IPS DF 4.7 (cell line): Measurements from ENCODE around the gene EGFL7.
"Not testable (repeated sequence)": the region's sequence is repeated elsewhere in the genome, so short reads cannot be mapped to it uniquely, and the experiment has no call there.

Experiments used
- DNase-seq: peaks from one replicate; pipeline ENCODE4 v3.0.0-alpha.2; 2013; ENCODE audit warnings: low spot score; ENCODE audit errors: extremely low read depth

EGFL7 gene

DNA sequence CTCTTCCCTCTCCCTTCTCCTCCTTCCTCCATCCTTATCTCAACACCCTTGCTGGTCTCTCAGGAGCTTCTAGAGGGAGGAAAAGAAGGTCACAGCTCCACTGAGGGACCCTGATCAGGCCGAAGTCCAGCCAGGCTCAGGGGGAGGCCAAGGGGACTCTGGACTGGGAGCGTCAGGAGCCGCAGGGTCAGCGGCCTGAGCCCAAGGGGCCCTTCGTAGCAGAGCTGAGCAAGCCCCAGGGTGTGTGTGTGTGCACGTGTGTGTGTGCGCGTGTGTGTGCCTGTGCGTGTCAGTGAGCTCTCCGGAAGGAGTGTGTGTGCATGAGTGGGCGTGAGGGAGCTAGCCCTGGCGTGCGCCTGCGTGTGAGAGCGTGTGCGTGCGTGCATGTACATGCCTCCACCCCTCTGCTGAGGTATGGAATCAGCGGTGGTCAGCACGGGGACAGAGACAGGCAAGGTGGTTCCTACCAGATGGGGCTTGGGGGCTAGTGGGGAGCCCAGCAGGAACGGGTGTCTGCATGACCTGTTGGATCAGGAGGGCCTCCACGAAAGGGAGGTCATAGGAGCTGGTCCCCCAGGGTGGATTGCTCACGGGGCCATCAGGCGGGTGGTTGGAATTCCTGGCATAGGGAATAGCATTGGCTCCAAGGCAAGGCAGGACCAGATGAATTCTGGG is 34.6 kb downstream of the EGFL7 start:
- DNase-seq = no peak

DNA sequence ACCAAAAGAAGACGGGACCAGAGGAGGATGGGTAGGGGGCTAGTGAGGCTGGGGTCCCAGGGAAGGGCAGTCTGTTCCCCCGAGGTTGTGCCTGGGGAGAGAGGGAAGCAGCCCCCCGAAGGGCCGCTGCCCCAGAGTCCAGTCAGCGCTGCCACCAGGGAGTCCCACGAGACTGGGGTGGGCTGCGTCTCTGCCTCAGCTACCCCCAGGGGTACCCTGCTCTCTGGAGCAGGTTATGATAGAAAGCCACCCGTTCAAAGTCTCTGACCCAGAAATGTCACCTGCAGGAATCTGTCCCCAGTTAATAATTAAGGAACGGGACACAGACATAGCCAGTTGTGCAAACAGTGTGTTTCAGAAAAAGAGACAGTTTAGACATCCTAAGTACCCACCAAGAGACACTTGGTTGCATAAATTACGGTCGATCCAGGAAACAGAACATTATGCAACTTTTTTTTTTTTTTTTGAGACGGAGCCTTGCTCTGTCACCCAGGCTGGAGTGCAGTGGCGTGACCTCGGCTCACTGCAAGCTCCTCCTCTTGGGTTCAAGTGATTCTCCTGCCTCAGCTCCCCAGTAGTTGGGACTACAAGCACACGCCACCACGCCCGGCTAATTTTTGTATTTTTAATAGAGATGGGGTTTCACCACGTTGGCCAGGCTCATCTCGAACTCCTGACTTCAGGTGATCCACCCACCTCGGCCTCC is 35.3 kb downstream of the EGFL7 start:
- no peak for DNase-seq

DNA sequence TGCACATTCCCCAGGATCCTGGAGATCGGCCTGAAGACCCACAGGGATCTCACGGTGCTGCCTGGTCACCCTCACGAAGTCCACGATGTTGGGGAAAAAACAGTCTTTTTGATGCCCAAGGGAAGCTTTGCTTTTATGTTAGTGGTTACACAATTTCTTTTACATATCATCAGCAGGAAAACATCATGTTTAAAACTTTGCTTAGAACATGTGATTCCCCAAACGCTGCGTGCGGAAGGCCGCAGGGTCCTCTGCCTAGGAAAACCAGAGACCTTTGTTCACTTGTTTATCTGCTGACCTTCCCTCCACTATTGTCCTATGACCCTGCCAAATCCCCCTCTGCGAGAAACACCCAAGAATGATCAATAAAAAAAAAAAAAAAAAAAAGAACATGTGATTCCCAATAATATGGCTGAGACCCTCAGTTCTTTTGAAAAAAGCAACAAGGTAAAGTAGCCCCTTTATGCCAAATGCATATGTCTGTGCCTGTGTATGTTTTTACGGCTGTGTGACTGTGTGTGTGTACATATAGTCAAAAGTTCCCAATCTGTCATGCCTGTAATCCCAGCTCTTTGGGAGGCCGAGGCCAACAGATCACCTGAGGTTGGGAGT is 36.0 kb downstream of the EGFL7 start:
- no peak for DNase-seq

DNA sequence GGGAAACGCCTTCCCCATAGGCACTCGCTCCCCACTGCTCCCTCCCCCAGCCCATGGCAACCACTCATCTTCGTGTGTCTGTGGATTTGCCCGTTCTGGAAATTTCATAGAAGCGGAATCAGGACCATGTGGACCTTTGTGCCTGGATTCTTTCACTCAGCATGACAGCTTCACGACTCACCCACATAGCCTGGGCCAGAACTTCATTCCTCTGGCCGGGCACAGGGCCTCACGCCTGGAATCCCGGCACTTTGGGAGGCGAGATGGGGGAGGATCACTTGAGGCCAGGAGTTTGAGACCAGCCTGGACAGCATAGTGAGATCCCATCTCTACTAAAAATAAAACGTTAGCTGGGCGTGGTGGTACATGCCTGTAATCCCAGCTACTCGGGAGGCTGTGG is 37.6 kb downstream of the EGFL7 start:
- no peak for DNase-seq

DNA sequence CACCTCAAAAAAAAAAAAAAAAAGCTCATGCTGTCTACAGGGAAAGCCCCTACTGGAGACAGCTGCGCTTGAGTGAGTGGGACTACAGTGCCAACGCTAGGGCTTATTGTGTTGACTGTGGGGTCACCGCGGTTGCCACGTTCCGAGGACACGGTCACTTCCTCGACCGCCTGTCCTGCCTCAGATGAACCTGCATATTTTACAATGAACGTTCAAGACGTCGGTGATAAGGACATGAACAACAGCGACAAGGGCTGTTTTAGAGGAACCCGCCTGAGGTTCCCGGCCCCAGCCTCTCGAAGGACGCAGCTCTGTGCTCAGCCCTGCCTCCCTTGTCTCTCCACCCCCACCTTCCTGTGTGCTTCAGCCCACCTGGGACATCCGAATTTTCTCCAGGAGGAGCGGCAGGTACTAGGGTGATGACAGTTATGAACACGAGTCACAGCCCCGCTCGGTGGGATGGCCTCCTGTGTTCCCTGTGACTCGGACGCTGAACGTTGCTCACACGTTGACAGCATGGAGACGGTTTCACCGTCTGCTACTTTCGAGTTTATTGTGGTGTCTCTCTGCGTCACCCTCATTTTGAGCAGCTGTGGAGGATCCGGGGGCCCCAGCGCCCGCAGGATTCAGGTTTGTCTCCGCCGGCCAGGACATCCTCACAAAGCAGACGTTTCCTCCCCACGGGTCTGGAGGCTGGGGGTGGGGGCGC is 38.4 kb downstream of the EGFL7 start:
- no peak for DNase-seq

DNA sequence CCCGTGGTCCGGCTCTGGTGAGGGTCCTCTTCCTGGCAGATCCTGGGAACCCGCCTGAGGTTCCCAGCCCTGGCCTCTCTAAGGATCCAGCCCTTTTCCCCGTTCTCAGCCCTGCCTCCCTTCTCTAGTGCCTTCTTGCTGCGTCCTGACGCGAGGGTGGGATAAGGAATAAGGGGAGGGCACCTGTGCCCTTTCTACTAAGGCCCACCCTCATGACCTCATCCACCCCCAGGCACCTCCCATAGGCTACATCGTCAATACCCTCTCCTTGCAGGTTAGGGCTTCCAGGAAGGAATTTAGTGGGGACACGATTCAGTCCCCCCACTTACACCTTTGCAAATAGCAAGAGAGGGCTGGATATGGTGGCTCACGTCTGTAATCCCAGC is 38.9 kb downstream of the EGFL7 start:
- DNase-seq = no peak

DNA sequence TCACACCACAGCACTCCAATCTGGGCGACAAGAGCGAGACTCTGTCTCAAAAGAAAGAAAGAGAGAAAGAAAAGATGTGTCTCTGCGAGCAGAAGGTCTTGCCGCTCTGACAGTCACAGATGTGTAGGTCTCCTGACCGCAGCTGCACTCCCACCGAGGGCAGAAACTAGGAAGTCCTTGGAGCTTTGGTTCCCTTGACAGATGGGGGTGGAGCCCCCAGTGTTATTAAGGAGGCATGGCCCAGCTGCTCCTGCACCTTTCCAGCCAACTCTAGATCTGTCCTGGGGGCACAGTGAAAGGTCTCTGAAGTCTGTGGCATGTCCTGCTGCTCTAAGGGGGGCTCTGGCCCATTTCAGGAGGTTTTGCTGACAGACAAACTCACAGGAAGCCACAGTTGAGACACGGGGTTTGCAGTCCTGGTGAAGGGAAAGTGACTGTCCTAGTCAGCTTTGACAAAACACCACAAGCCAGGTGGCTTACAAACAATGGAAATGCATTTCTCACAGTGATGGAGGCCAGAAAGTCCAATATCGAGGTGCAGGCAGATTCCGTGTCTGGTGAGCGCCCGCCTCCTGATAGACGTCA is 40.7 kb downstream of the EGFL7 start:
- no peak for DNase-seq

DNA sequence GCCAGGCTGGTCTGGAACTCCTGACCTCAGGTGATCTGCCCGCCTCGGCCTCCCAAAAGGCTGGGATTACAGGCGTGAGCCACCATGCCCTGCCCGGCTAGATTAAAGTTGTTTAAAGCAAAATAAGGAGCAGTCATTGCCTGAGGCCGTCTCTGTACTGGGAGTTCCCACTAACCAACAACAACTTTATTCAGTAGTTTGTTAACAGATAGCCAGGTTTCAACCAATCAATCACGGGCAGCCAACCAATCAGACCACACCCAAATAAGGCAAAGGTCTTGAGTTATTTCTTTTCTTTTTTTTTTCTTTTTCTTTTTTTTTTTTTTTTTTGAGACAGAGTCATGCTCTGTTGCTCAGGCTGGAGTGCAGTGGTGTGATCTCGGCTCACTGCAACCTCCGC is 42.0 kb downstream of the EGFL7 start:
- DNase-seq = not testable (repeated sequence)

DNA sequence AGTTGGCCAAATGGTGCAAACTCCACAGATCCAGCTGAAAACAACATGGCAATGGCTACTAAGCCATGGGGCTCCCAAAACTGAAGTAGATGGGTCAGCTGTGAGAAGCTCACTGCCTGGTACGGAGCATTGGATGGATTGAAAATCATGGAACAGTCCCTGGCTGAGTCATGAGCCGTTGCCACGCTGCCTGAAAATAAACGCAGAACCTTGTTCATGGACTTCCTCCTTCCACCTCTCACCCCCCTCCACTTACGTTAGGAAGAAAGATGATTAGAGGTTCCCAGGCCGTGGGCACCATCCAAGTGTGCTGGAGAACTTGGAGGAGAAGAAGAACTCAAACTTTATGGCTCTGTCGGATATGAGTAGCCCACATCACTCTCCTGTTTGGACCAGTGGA is 42.8 kb downstream of the EGFL7 start:
- no peak for DNase-seq

DNA sequence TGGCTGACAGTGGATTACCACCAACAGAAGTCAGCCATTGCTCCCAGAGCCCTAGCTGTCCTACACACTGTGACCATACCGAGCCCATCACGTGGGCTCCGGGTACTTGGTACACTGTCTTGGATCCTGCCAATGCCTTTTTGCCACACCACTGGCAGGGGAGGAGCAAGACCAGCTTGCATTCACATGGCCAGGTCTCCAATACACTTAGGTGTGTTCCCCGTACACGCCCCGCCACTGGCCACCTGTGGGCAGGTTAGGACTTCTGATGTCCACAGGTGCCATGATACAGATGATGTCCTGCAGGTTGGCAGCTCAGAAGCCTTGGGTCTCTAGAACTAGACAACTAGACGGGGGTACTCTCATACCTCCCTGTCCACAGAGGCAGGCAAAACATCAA is 44.3 kb downstream of the EGFL7 start:
- DNase-seq = no peak

DNA sequence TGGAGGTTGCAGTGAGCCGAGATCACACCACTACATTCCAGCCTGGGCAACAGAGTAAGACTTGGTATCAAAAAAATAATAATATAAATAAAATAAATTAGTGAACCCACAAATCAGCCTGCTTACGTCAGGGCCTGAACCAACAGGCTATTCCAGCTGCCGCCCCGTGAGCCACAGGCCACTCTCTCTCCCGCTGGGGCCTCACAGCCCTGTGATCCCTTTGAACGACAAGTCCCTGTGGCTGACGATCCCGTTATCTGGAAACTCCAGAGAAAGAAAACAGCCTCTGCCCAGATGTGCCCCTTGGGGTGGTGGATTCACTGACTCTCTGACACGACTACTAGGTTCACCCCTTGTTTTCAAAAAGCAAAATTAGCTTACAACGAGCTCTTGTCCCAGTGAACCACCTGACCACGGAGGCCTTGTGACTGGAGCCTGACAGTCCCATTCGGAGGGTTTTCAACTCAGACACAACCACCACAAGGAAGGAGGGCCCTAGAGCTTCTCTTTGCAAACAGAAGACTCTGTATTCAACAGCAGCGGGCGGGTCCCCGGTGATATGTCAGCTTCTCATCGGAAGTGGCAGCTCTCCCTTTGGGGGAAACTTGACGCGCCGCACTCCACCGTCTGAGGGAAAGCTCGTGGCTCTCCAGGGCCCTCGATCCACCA is 45.3 kb downstream of the EGFL7 start:
- DNase-seq = no peak

DNA sequence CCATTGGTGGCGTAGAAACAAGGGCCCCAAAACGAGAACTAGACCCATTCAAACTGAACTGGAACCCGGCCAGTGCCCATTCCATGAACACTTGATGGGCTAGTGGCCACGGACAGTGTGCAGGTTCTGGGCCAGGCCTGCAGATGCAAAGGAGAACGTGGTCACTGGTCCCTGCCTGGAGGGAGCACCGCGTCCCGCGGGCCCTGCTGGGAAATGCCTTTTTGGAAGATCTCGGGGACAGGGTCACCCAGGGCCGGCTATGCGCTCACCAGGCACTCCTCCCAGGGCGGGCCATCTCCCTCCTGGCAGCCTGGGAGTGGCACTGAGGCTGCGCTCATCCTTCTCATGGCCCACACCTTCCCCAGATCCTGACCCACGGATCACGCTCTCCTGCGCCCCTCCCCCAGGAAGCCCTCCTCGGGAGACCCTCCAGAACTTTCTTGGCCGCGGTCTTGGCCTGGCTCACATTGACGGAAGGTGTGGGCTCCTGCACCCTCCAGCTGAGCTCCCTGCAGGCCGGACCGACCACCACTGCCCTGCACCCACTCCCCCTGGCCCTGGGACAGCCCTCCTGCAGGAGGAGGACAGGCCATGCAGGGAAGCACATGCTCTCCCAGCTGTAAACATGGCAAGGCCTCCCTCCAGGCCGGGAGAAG is 46.9 kb downstream of the EGFL7 start:
- DNase-seq = no peak

DNA sequence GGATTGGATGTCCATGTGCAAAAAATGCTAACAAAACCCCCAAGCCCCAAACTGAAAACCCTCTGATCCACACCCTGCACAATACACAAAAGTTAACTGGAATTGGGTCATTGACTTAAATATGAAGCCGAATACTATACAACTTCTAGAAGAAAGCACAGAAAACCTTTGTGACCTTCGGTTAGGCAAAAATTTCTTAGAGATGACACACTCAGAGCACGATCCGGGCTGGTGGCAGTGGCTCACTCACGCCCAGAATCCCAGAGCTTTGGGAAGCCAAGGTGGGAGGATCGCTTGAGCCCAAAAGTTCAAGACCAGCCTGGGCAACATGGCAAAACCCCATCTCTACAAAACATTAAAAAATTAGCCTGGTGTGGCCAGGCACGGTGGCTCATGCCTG is 47.8 kb downstream of the EGFL7 start:
- DNase-seq = no peak

DNA sequence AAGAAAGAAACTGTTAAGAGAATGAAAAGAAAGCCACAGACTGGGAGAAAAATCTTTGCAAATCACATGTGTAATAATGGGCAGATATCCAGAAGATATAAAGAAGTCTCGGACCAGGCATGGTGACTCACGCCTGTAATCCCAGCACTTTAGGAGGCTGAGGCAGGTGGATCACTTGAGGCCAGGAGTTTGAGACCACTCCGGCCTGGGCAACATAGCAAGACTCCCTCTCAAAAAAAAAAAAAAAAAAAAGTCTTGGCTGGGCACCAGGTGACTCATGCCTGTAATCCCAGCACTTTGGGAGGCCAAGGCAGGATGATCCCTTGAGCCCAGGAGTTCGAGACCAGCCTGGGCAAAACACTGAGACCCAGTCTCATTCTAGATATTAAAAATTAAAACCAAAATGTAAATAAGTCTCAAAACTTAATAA is 48.5 kb downstream of the EGFL7 start:
- DNase-seq = not testable (repeated sequence)

DNA sequence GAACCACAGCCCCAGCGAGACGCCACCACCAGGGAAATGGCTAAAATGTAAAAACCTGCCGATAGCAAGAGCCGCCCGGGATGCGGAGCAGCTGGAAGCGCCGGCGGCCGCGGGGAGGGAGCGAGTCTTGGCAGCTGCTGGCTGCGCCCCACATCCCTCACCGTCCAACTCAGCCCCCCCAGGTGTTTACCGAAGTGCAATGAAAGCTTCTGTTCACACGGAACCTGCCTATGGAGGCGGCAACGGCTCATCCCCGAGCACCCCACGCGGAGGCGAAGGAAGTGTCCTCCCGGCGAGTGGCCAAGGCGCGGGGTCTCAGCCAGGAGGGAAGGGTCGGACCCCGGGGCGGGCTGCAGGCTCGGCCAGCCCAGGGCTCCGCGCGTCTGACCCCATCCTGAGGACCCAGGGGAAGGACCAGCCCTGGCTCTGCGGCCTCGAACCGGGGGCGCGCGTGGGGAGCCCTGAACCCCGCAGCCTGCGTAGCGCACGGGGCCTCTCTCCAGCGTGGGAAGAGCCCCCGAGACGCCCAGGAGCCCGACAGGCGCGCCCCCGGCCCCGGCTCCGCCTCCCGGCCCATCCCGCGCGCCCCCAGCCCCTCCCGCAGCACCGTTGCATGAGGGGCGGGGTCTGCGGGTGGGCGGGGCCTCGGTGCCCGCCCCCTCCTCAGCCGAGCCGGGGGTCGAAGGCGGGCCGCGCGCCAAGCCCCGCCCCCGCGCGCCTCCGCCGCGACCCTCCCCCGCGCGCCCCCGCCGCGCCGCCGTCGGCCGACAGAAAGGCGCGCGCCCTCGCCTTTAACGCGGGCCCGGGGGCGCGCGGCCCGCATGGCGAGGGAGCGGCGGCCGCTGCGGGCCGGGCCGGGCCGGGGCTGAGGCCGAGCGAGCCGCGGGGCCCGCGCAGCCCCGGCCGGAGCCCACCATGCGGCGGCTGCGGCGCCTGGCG is 49.3 kb downstream of the EGFL7 start, which contains the start of gene DIPK1B:
Gene DIPK1B, plus strand, starts transcription at position 822 of the 939 bp plus-strand sequence. Its CDS starts 94 bp downstream, at position 916.
- no peak for DNase-seq

DNA sequence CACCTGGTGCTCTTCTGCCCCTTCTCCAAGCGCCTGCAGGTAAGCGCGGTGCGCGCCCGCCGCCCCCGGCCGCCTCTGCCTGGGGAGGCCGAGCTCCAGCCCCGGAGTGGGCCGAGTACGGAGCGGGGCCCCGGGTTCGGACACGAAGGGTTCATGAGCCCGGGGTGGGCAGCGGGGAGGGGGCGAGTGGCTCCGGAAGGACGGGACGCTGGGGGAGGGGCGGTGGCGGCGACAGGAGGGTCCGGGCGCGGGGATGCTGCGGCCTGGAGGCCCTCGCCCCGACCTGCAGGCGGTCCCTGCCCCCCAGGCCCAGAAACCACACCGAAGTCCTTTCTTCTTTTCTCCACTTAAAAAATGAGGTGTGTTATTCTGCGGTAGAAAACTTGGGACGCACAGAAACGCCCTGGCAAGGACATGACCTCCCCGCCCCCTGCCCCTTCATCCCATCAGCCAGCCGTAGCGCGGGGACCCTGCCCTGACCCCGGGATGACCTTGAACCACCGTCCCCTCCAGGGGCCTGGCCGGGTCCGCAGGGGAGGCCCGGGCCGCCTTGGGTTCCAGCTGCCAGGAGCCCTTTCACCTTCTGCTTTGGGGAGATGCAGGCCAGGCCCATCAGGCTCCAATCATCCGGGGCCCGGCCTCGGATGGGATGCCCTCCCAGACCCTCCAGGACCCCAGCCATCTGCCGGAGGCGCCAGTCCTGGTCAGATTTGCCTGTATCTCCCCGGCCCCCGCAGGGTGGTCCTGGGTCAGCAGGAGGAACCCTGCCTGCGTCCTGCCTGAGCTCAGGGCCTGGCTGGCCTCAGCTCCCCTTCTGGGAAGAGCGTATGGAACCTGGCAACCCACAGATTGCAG is 50.2 kb downstream of the EGFL7 start:
- DNase-seq = no peak

DNA sequence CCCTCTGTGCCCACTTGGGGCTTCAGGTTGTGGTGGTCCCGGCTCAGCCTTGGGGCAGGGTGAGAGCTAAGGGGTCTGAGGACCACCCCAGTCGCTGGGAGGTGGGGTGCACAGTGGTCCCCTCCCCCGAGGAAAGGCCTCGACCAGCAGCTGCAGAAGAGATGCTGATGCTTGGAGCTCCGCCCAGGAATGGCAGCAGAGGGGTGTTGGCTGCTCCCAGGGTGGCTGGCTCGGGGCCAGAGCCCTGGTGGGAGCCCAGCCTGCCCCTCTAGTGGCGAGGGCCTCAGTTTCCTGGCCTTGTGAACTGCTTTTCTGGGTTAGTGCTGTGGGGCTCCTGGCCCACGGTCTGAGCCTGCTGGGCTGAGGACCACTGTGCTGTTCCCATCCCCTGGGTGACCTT is 50.8 kb downstream of the EGFL7 start:
- DNase-seq = no peak

DNA sequence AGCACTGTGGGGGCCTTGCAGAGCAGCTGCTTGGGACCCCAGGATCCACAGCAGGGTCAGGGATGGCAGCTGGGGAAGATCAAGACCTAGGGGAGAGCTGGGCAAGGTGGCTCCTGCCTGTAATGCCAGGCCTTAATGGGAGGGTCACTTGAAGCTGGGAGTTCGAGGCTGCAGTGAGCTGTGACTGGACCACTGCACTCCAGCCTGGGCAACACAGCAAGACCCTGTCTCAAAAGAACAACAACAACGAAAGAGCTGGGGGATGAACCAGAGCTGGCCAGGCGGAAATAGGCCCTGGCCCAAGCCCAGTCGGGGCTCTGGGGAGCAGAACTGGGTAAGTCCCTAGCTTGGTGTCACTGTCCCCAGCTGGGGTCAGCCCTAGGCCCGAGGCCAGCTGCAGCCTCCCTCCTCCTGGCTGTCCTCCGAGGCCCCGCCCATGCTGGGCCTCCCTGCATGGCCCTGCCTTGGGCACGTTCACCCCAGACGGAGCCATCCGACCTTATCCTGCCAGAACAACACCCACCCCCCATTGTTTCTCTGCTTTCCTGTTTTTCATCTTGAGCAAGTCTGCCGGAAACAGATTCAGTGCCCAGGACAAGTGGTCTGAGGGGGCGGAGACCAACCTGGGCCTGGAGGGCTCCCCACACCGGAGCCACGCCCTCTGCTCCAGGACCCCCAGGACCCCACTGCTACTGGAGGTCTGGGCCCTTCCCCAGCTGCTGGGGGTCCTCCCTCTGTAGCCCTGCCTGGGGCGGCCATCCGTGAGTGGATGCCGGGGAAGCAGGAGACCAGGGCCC is 51.6 kb downstream of the EGFL7 start:
- no peak for DNase-seq
